ENCODE data around the gene STK32B. TPM values are rescaled to one million over a fixed set of nuclear protein-coding genes. Genes with fewer than 3 reads are reported as not detected.

STK32B gene
- total RNA-seq, 1 experiment from 2014 or later: 1.1 TPM

GRCh38 chr4:5455003-5455585 is 403.8 kb downstream of the STK32B start:
- no peaks in the 10 kb centered on the region for H3K36me3 ChIP-seq (ENCODE audit: low read depth, low read length)
- no peak overlapping the region for H3K27ac ChIP-seq (ENCODE audit: low read length)
- no peaks in the 10 kb centered on the region for H3K27me3 ChIP-seq (ENCODE audit: low read length)
- no peak overlapping the region for H3K4me2 ChIP-seq (ENCODE audit: low read length)
- H3K79me2 ChIP-seq (ENCODE audit: low read length): no peaks in the 10 kb centered on the region
- no peak overlapping the region for H3K4me3 ChIP-seq (ENCODE audit: low read length)
- no TSS peak for BruUV-seq (replicated peaks)
- intact Hi-C loops (cut with micrococcal nuclease): no loop called here
- H3K4me1 ChIP-seq (ENCODE audit: insufficient read depth, low read length): no peaks in the 10 kb centered on the region
- no peaks in the 10 kb centered on the region for H3K9me2 ChIP-seq (replicated peaks; ENCODE audit: low read length)
- ChIA-PET CTCF (no interaction called here), POLR2A (ENCODE audit: unreplicated experiment) (no interaction called here)
- no peaks in the 10 kb centered on the region for H3K9me3 ChIP-seq (ENCODE audit: low read length)
- H2AFZ ChIP-seq (ENCODE audit: low read length): no peak overlapping the region
- H3K9ac ChIP-seq (ENCODE audit: low read length): no peak overlapping the region
- ATAC-seq: no peak
- no peaks in the 10 kb centered on the region for H4K20me1 ChIP-seq (ENCODE audit: low read length)
- DNase-seq: no peak
- H3F3A ChIP-seq (ENCODE audit: low read length, unreplicated experiment): no peaks in the 10 kb centered on the region
- no peak for TF ChIP-seq EZH2 (IDR thresholded peaks at IDR 0.05; ENCODE audit: low read length, unreplicated experiment)
- TF ChIP-seq EZH2phosphoT487 (IDR thresholded peaks at IDR 0.05; ENCODE audit: borderline replicate concordance, low read length): no peak
- TF ChIP-seq CTCF (conservative IDR thresholded peaks at IDR 0.05; ENCODE audit: low read depth, low read length): no peak

DNA sequence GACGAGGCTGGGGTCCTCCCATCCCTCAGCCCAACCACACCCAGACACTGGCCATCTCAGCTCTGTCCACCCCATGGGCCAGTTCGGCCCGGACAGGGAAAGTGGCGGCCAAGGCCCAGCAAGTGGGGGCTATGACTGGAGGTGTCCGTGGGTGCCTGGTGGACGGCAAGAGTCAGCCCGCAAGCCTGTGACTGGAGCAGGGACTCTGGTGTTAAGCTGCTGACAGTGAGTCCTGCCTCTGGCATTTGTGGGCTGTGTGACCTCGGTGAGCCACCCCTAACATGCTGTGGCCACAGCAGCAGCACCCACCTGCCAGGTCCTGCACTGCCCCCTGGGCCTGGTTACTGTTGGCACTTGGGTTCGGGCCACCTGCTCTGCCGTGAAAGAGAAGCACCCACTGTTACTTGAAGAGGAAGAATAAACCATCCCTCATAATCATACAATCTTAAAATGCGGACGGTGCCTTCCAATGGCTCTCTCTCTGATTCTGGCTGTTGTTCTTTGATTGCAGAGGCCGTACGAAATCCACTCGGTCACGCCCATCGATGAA is 405.1 kb downstream of the STK32B start:
- POLR2A ChIA-PET (ENCODE audit: unreplicated experiment): no interaction called here
- Histone ChIP-seq H3K4me3 (ENCODE audit: low read length) (no peak overlapping the region), H4K20me1 (ENCODE audit: low read length) (no peaks in the 10 kb centered on the region), H3K36me3 (ENCODE audit: low read depth, low read length) (no peaks in the 10 kb centered on the region), H3F3A (ENCODE audit: low read length, unreplicated experiment) (no peaks in the 10 kb centered on the region), H3K4me2 (ENCODE audit: low read length) (no peak overlapping the region), H3K79me2 (ENCODE audit: low read length) (no peaks in the 10 kb centered on the region), H2AFZ (ENCODE audit: low read length) (no peak overlapping the region), H3K9ac (ENCODE audit: low read length) (no peak overlapping the region), H3K9me2 (replicated peaks; ENCODE audit: low read length) (no peaks in the 10 kb centered on the region), H3K27me3 (ENCODE audit: low read length) (no peaks in the 10 kb centered on the region), H3K27ac (ENCODE audit: low read length) (no peak overlapping the region), H3K9me3 (ENCODE audit: low read length) (no peaks in the 10 kb centered on the region), H3K4me1 (ENCODE audit: insufficient read depth, low read length) (no peaks in the 10 kb centered on the region)
- ATAC-seq: no peak
- TF ChIP-seq EZH2 (IDR thresholded peaks at IDR 0.05; ENCODE audit: low read length, unreplicated experiment) (no peak), CTCF (conservative IDR thresholded peaks at IDR 0.05; ENCODE audit: low read depth, low read length) (no peak), EZH2phosphoT487 (IDR thresholded peaks at IDR 0.05; ENCODE audit: borderline replicate concordance, low read length) (no peak)
- CTCF ChIA-PET: no interaction called here
- no TSS peak for BruUV-seq (replicated peaks)
- intact Hi-C loops (cut with micrococcal nuclease): no loop called here
- no peak for DNase-seq

GRCh38 chr4:5458676-5459075 is 407.4 kb downstream of the STK32B start:
- Histone ChIP-seq H3K4me2 (ENCODE audit: low read length) (no peak overlapping the region), H3K9ac (ENCODE audit: low read length) (no peak overlapping the region), H3K9me2 (replicated peaks; ENCODE audit: low read length) (no peaks in the 10 kb centered on the region), H2AFZ (ENCODE audit: low read length) (no peak overlapping the region), H3K4me3 (ENCODE audit: low read length) (no peak overlapping the region), H3K9me3 (ENCODE audit: low read length) (no peaks in the 10 kb centered on the region), H4K20me1 (ENCODE audit: low read length) (no peaks in the 10 kb centered on the region), H3K36me3 (ENCODE audit: low read depth, low read length) (no peaks in the 10 kb centered on the region), H3K79me2 (ENCODE audit: low read length) (no peaks in the 10 kb centered on the region), H3K27ac (ENCODE audit: low read length) (no peak overlapping the region), H3F3A (ENCODE audit: low read length, unreplicated experiment) (no peaks in the 10 kb centered on the region), H3K4me1 (ENCODE audit: insufficient read depth, low read length) (no peaks in the 10 kb centered on the region), H3K27me3 (ENCODE audit: low read length) (no peaks in the 10 kb centered on the region)
- TF ChIP-seq EZH2phosphoT487 (IDR thresholded peaks at IDR 0.05; ENCODE audit: borderline replicate concordance, low read length) (no peak), CTCF (conservative IDR thresholded peaks at IDR 0.05; ENCODE audit: low read depth, low read length) (no peak), EZH2 (IDR thresholded peaks at IDR 0.05; ENCODE audit: low read length, unreplicated experiment) (no peak)
- CTCF ChIA-PET: interaction anchor here (0.5 kb wide), 1 partner anchor 467 kb away, joined by 3 read pairs; no protein-coding TSS in a partner anchor
- intact Hi-C loops (cut with micrococcal nuclease): no loop called here
- no TSS peak for BruUV-seq (replicated peaks)
- no peak for DNase-seq
- no peak for ATAC-seq
- POLR2A ChIA-PET (ENCODE audit: unreplicated experiment): interaction anchor here (0.6 kb wide), 1 partner anchor 49 kb away, joined by 5 read pairs; no protein-coding TSS in a partner anchor
